OCI-LY7 (cell line): Measurements from ENCODE around the gene CUX1. TPM values are rescaled to one million over a fixed set of nuclear protein-coding genes. Genes with fewer than 3 reads are reported as not detected.

Source experiments
- BruUV-seq: library from RNA; stranded (reverse); fragments of 400-500 nt; replicated peaks from 2 replicates; lab custom pipeline; 2021; lab: Mats Ljungman, UMichigan
- CTCF ChIA-PET: fragments of 300-600 bp; sonication (Branson Sonifier 250); formaldehyde crosslinking; loops from one replicate; lab custom pipeline; 2022; ENCODE audit warnings: antibody characterized with exemption; ENCODE audit not compliant: unreplicated experiment; lab: Charles Lee
- POLR2A ChIA-PET: fragments of 300-600 bp; sonication (Branson Sonifier 250); formaldehyde crosslinking; loops from one replicate; lab custom pipeline; 2022; ENCODE audit warnings: antibody characterized with exemption; lab: Charles Lee
- DNase-seq: peaks from one replicate; pipeline ENCODE4 v3.0.0-alpha.2; 2015; ENCODE audit warnings: low spot score
- H2AFZ ChIP-seq: fragments of 200-600 bp; sonication (generic), shearing (Covaris generic); 2 replicates; pipeline ENCODE4 v1.6.1; 2014; ENCODE audit warnings: mild to moderate bottlenecking, antibody characterized with exemption, low read length, moderate library complexity
- H3K27ac ChIP-seq: fragments of 200-600 bp; sonication (generic); 2 replicates; pipeline ENCODE4 v1.5.1; 2014; ENCODE audit warnings: mixed run types, low read depth, mild to moderate bottlenecking, moderate library complexity, low read length, inconsistent platforms; ENCODE audit not compliant: poor library complexity, severe bottlenecking
- H3K36me3 ChIP-seq: fragments of 200-600 bp; sonication (generic); 2 replicates; pipeline ENCODE4 v1.6.1; 2014; ENCODE audit warnings: mild to moderate bottlenecking, antibody characterized with exemption, low read length, moderate library complexity, mixed read lengths; ENCODE audit not compliant: insufficient read depth
- H3K4me1 ChIP-seq: fragments of 200-600 bp; sonication (generic); 2 replicates; pipeline ENCODE4 v1.5.1; 2014; ENCODE audit warnings: mild to moderate bottlenecking, low read length; ENCODE audit not compliant: insufficient read depth, poor library complexity, severe bottlenecking
- H3K4me2 ChIP-seq: fragments of 200-600 bp; sonication (generic); 2 replicates; pipeline ENCODE4 v1.6.1; 2014; ENCODE audit warnings: mild to moderate bottlenecking, low read length
- H3K4me3 ChIP-seq: fragments of 200-600 bp; sonication (generic); 2 replicates; pipeline ENCODE4 v1.5.1; 2014; ENCODE audit warnings: mild to moderate bottlenecking, low read depth, low read length; ENCODE audit not compliant: poor library complexity, severe bottlenecking
- H3K79me2 ChIP-seq: fragments of 200-600 bp; sonication (generic); 2 replicates; pipeline ENCODE4 v1.6.1; 2016; ENCODE audit warnings: low read depth, mild to moderate bottlenecking, low read length, moderate library complexity, mixed read lengths; ENCODE audit not compliant: insufficient read depth
- H3K9me2 ChIP-seq: fragments of 200-600 bp; sonication (generic); 2 replicates; pipeline ENCODE4 v1.6.1; 2016; ENCODE audit warnings: mild to moderate bottlenecking, low read length, mixed read lengths; ENCODE audit not compliant: insufficient read depth
- H3K9me3 ChIP-seq: fragments of 200-600 bp; sonication (generic); 2 replicates; pipeline ENCODE4 v1.6.1; 2014; ENCODE audit warnings: mild to moderate bottlenecking, mixed run types, low read length, mixed read lengths
- H4K20me1 ChIP-seq: fragments of 200-600 bp; sonication (generic); 2 replicates; pipeline ENCODE4 v1.6.1; 2014; ENCODE audit warnings: mild to moderate bottlenecking, antibody characterized with exemption, low read length, moderate library complexity, mixed read lengths; ENCODE audit not compliant: insufficient read depth
- CTCF ChIP-seq: fragments of 200-600 bp; sonication (generic); conservative IDR thresholded peaks from 2 replicates; pipeline ENCODE4 v1.5.1; 2014; ENCODE audit warnings: mild to moderate bottlenecking, antibody characterized with exemption, low read length, moderate library complexity, mixed read lengths
- EZH2phosphoT487 ChIP-seq: fragments of 200-600 bp; sonication (generic); IDR thresholded peaks from 2 replicates; pipeline ENCODE4 v1.6.1; 2018; ENCODE audit warnings: low read depth, borderline replicate concordance, mild to moderate bottlenecking, mixed run types, antibody characterized with exemption, low read length, moderate library complexity, mixed read lengths
- intact Hi-C: fragments of 100-400 bp; cut with micrococcal nuclease; formaldehyde crosslinking; loops from one replicate; pipeline ENCODE4 v1.10.0; 2022; ENCODE audit not compliant: unreplicated experiment
- total RNA-seq, 2 experiments: library from RNA; depleted of rRNA in 1 of 2; stranded (reverse); fragments of >200 nt in 1 of 2; shearing (Covaris generic) in 1 of 2; gene quantifications; 2 replicates each; pipeline ENCODE4 v1.2.3, GENCODE V29; 2014 to 2022

The CUX1 gene
- total RNA-seq, 2 experiments from 2014 or later, result 143 to 199 TPM

GRCh38 chr7:101864039-101864438, 46.6 kb downstream of the CUX1 start:
- Histone ChIP-seq H3K4me1 (peaks cover 100% of the 10 kb centered on the region), H4K20me1 (no peaks in the 10 kb centered on the region), H3K4me3 (peak overlapping the region; percentile 6), H3K27ac (peak overlapping the region; percentile 97), H2AFZ (no peak overlapping the region), H3K9me2 (no peaks in the 10 kb centered on the region), H3K79me2 (peaks cover 89% of the 10 kb centered on the region), H3K9me3 (peaks cover 4% of the 10 kb centered on the region; the same call in 1 of the 2 replicates), H3K4me2 (peak overlapping the region; percentile 100), H3K36me3 (peaks cover 39% of the 10 kb centered on the region)
- TF ChIP-seq EZH2phosphoT487 (no peak), CTCF (no peak)
- BruUV-seq, result no TSS peak
- CTCF ChIA-PET, result interaction anchor here (1.9 kb wide), 1 partner anchor 120 kb away, joined by 4 read pairs; no protein-coding TSS in a partner anchor
- intact Hi-C loops, result no loop called here
- POLR2A ChIA-PET, result interaction anchor here (0.6 to 6.5 kb wide), 11 partner anchors 8 to 293 kb away, joined by 3 to 65 read pairs (median 4); partner anchors contain the start of gene CUX1
- DNase-seq, result no peak

- Histone ChIP-seq H3K9me2 (no peaks in the 10 kb centered on the region), H3K4me2 (peak overlapping the region; percentile 100), H3K79me2 (peaks cover 84% of the 10 kb centered on the region), H3K27ac (peak overlapping the region; percentile 97), H3K4me3 (peak overlapping the region; percentile 38), H2AFZ (no peak overlapping the region), H3K9me3 (peaks cover 4% of the 10 kb centered on the region; the same call in 1 of the 2 replicates), H3K4me1 (peaks cover 100% of the 10 kb centered on the region), H3K36me3 (peaks cover 39% of the 10 kb centered on the region), H4K20me1 (no peaks in the 10 kb centered on the region)
- DNase-seq, result peak; percentile 91
- ChIA-PET POLR2A (interaction anchor here (0.5 to 6.5 kb wide), 21 partner anchors 8 to 721 kb away, joined by 3 to 65 read pairs (median 3); partner anchors contain the start of gene CUX1), CTCF (interaction anchor here (0.6 to 1.9 kb wide), 2 partner anchors 121 to 419 kb away, joined by 4 to 5 read pairs; no protein-coding TSS in a partner anchor)
- intact Hi-C loops, result no loop called here
- BruUV-seq, result no TSS peak
- TF ChIP-seq CTCF, result no peak
- no peak for TF ChIP-seq EZH2phosphoT487
These were observed 47.6 kb downstream of the CUX1 start for GRCh38 chr7:101865031-101865430.

GRCh38 chr7:101865455-101865854, 48.0 kb downstream of the CUX1 start:
- Histone ChIP-seq H3K9me2 (no peaks in the 10 kb centered on the region), H2AFZ (no peak overlapping the region), H4K20me1 (no peaks in the 10 kb centered on the region), H3K79me2 (peaks cover 84% of the 10 kb centered on the region), H3K4me1 (peaks cover 100% of the 10 kb centered on the region), H3K4me3 (peak overlapping the region; percentile 38), H3K36me3 (peaks cover 39% of the 10 kb centered on the region), H3K4me2 (peak overlapping the region; percentile 100), H3K27ac (peak overlapping the region; percentile 97), H3K9me3 (peaks cover 4% of the 10 kb centered on the region; the same call in 1 of the 2 replicates)
- DNase-seq, result no peak
- intact Hi-C loops, result no loop called here
- ChIA-PET CTCF (interaction anchor here (0.6 to 1.9 kb wide), 3 partner anchors 50 to 418 kb away, joined by 3 to 5 read pairs (median 4); no protein-coding TSS in a partner anchor), POLR2A (interaction anchor here (0.5 to 6.5 kb wide), 17 partner anchors 9 to 722 kb away, joined by 3 to 65 read pairs (median 4); partner anchors contain the start of gene CUX1)
- no TSS peak for BruUV-seq
- no peak for TF ChIP-seq EZH2phosphoT487
- no peak for TF ChIP-seq CTCF
